Retinal pigment epithelial cell (primary cell): ENCODE measurements around the gene PXT1.

Experiments
- DNase-seq: peaks from one replicate; pipeline ENCODE4 v3.0.0-alpha.2; 2010; ENCODE audit warnings: low read depth
- H3K4me3 ChIP-seq: 2 replicates; pipeline ENCODE4 v1.5.1; 2011; ENCODE audit warnings: mild to moderate bottlenecking, low read length, control low read depth, moderate library complexity
- TF ChIP-seq, protein P1 (sequence below): conservative IDR thresholded peaks from 2 replicates; pipeline ENCODE4 v1.5.1; 2011; ENCODE audit warnings: low read depth, low read length, control low read depth, inconsistent platforms

Gene PXT1

DNA sequence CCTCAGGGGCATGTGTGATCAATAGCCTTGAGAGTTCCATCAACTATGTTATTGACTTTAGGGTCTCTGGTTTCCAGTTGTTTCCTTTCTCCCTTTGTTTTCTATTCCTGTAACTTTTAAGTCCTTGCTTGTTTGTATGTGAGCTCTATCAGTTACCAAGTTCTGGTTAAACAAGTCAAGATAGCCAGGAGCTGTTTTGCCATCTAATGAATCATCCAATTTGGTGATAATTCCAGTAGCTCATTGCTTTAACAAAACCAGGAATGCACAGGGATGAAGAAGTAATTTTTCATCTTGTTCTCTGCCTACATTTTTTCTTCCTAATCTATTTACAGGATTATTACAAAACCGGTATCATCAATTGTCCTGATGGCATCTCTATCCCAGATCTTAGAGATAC lies 36.6 kb upstream of the PXT1 start:
- H3K4me3 ChIP-seq, result no peak overlapping the region
- DNase-seq, result no peak
- TF ChIP-seq, protein P1, sequence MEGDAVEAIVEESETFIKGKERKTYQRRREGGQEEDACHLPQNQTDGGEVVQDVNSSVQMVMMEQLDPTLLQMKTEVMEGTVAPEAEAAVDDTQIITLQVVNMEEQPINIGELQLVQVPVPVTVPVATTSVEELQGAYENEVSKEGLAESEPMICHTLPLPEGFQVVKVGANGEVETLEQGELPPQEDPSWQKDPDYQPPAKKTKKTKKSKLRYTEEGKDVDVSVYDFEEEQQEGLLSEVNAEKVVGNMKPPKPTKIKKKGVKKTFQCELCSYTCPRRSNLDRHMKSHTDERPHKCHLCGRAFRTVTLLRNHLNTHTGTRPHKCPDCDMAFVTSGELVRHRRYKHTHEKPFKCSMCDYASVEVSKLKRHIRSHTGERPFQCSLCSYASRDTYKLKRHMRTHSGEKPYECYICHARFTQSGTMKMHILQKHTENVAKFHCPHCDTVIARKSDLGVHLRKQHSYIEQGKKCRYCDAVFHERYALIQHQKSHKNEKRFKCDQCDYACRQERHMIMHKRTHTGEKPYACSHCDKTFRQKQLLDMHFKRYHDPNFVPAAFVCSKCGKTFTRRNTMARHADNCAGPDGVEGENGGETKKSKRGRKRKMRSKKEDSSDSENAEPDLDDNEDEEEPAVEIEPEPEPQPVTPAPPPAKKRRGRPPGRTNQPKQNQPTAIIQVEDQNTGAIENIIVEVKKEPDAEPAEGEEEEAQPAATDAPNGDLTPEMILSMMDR, result no peak

DNA sequence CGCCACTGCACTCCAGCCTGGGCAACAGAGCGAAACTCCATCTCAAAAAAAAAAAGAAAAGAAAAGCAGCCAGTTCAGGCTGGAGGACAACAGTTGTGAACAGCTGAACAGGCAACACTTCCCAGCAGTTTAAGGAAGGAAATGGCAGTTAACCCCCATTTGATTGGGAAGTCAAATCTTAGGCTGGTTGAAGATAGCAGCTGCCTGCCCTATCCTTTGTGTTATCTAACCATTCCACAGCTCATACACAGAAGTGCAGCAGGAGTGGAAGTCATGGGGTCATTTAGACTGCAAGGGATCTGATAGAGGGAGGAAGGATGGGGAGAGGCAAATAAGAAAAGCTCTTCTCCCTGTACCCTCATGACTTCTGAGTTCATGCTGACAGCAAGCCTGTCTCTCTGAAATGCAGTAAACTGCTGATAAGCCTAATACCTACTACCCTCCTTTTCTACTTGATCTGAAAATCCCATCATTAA lies 35.4 kb upstream of the PXT1 start:
- DNase-seq, result no peak
- TF ChIP-seq, protein P1, result no peak
- H3K4me3 ChIP-seq, result no peak overlapping the region

DNA sequence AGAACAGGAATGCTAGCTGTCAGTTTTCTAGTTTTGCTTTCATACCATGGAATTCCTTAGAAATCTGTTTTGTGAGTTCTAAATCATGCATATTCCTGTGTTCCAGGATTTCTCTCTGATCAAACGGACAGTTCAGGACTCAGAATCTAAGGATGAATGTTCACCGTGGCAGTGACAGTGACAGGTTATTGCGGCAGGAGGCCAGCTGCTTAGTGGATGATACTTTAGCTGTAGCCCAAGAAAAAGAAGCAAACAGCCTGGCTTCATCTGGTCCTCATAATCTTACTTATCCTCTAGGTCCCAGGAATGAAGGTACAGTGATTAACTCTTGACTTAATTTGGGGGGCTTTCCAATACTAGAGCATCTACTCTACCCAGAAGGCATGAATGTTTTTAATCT lies 27.3 kb upstream of the PXT1 start:
- H3K4me3 ChIP-seq, result no peak overlapping the region
- no peak for DNase-seq
- TF ChIP-seq, protein P1, result no peak

DNA sequence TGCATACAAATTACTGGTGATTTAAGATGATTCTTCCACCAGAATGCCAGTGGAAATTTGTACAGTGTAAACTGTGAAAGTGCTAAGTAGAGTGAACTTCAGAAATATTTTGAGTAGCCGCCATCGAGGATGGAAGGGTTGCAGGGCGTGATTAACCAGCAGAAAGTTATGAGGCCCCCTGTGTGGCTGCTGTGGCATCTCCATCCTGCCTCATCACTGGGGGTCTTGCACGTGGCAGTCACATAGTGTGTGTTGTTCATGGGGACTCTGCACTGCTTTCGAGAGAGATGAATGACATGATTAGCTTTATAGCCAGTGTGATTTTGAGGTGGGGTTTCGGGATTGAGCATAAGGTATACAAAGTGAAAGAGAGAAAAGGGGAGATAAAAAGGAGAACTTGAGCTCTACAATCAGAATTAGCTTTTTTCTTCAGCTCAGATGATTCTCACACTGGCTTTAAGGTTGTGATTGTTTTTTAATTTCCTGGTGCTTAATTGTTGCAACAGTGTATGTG lies 26.6 kb upstream of the PXT1 start:
- DNase-seq, result no peak
- H3K4me3 ChIP-seq, result no peak overlapping the region
- TF ChIP-seq, protein P1, result no peak

DNA sequence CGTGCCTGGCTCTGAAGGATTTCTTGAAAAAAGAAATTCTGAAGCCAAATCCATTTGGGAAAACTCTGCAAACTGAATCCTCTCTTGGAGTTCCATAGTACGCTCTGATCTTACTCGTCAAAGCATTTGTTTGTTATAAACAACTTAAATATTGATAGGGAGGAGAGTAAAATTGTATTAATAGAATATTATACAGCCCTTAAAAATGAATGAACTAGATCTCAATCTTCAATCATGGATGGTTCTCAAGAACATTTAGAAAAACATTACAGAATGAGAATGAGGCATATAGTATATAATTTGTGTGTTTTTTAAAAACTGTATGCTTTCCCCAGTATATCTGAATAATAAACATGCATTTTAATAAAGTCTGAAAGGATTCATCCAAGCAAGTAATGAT lies 25.0 kb upstream of the PXT1 start:
- H3K4me3 ChIP-seq, result no peak overlapping the region
- TF ChIP-seq, protein P1, result no peak
- DNase-seq, result no peak

DNA sequence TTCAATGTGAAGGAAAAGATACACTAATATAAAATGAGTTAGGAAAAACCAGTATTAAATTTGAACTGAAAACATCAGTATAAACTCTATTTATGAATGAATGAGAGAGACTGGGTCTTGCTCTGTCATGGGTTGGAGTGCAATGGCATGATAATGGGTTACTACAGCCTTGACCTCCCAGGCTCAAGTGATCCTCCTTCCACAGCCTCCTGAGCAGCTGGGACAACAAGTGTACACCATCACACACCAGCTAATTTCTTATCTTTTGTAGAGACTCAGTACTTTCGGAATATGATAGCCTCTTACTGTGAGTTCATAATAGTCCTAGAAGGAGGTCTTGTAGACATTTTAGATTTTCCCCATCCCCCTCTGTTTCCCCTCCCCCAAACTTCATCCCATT lies 21.6 kb upstream of the PXT1 start:
- TF ChIP-seq, protein P1, result no peak
- no peak overlapping the region for H3K4me3 ChIP-seq
- no peak for DNase-seq

DNA sequence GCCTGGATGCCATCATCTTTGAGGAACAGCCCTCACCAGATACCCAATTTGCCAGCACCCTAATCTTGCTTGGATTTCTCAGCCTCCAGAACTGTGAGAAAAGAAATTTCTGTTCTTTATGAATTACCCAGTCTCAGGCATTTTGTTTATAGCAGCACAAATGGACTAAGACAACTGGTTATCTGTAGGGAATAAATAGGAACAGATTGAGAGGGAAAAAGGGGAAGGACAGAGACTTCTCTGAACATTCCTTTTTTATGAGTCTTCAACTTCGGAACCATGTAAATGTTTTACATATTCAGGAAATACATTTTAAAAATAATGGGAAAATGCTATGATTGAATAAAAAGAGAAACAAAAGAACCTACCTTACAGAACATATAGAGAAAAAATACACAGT lies 21.0 kb upstream of the PXT1 start:
- TF ChIP-seq, protein P1, result no peak
- no peak for DNase-seq
- no peak overlapping the region for H3K4me3 ChIP-seq
